Measurements from ENCODE around the gene UTS2B. TPM values are rescaled to one million over a fixed set of nuclear protein-coding genes. Genes with fewer than 3 reads are reported as not detected.

The UTS2B gene
- total and polyA plus RNA-seq, 8 donors: 0.09 to 0.35 (median 0.26) TPM; not detected in 3

- TF ChIP-seq CTCF (IDR thresholded peaks at IDR 0.05): no peak
- intact Hi-C loops (cut with DNase I): no loop called here
- WGBS, 2 donors: 78 to 93% methylated on average over 5 of the region's 5 CpGs
Measured at GRCh38 chr3:191314109-191314728, 16.1 kb downstream of the UTS2B start.

GRCh38 chr3:191313296-191313695 is 17.0 kb downstream of the UTS2B start:
- Histone ChIP-seq H3K9me3 (no peaks in the 10 kb centered on the region), H3K36me3 (no peaks in the 10 kb centered on the region), H3K27me3 (no peaks in the 10 kb centered on the region), H3K27ac (no peak overlapping the region), H3K4me1 (no peaks in the 10 kb centered on the region), H3K4me3 (no peak overlapping the region)
- FAIRE-seq (no peak), ATAC-seq (no peak), DNase-seq (no peak)
- 69 to 73% methylated on average over 2 of the region's 2 CpGs for WGBS, 2 donors
- TF ChIP-seq CTCF (IDR thresholded peaks at IDR 0.05): no peak
- intact Hi-C loops (cut with DNase I): no loop called here

More at GRCh38 chr3:191314109-191314728, 16.1 kb downstream of the UTS2B start:
- no peaks in the 10 kb centered on the region for H3K9me3 ChIP-seq
- H3K27ac ChIP-seq: no peak overlapping the region
- H3K4me1 ChIP-seq: no peaks in the 10 kb centered on the region
- no peaks in the 10 kb centered on the region for H3K27me3 ChIP-seq
- no peak for ATAC-seq
- no peaks in the 10 kb centered on the region for H3K36me3 ChIP-seq
- no peak overlapping the region for H3K4me3 ChIP-seq
- FAIRE-seq: no peak
- DNase-seq: no peak

- Histone ChIP-seq H3K9me3 (no peaks in the 10 kb centered on the region), H3K4me1 (no peaks in the 10 kb centered on the region), H3K4me3 (no peak overlapping the region), H3K36me3 (no peaks in the 10 kb centered on the region), H3K27ac (no peak overlapping the region), H3K27me3 (no peaks in the 10 kb centered on the region)
- no peak for ATAC-seq
- WGBS, 2 donors: 58 to 64% methylated on average over 4 of the region's 4 CpGs
- intact Hi-C loops (cut with DNase I): no loop called here
- no peak for FAIRE-seq
- TF ChIP-seq CTCF (IDR thresholded peaks at IDR 0.05): no peak
- no peak for DNase-seq
Measured at GRCh38 chr3:191307341-191307740, 23.0 kb downstream of the UTS2B start.

- no peaks in the 10 kb centered on the region for H3K9me3 ChIP-seq
- no peaks in the 10 kb centered on the region for H3K36me3 ChIP-seq
- ATAC-seq: no peak
- FAIRE-seq: no peak
- H3K27me3 ChIP-seq: no peaks in the 10 kb centered on the region
- no peak overlapping the region for H3K4me3 ChIP-seq
- H3K27ac ChIP-seq: no peak overlapping the region
- 90 to 94% methylated on average over 4 of the region's 4 CpGs for WGBS, 2 donors
- H3K4me1 ChIP-seq: no peaks in the 10 kb centered on the region
- intact Hi-C loops (cut with DNase I): no loop called here
- DNase-seq: no peak
- no peak for TF ChIP-seq CTCF (IDR thresholded peaks at IDR 0.05)
Measured at GRCh38 chr3:191306428-191306827, 23.9 kb downstream of the UTS2B start.

- H3K4me3 ChIP-seq: no peak overlapping the region
- H3K27ac ChIP-seq: no peak overlapping the region
- DNase-seq (no peak), ATAC-seq (no peak), FAIRE-seq (no peak)
- no peaks in the 10 kb centered on the region for H3K4me1 ChIP-seq
- H3K9me3 ChIP-seq: no peaks in the 10 kb centered on the region
- intact Hi-C loops (cut with DNase I): no loop called here
- no peaks in the 10 kb centered on the region for H3K36me3 ChIP-seq
- no peak for TF ChIP-seq CTCF (IDR thresholded peaks at IDR 0.05)
- H3K27me3 ChIP-seq: no peaks in the 10 kb centered on the region
- 78 to 85% methylated on average over 3 of the region's 3 CpGs for WGBS, 2 donors
Measured at GRCh38 chr3:191303596-191303995, 26.7 kb downstream of the UTS2B start.
